ENCODE results near the gene HCN2.

The HCN2 gene

GRCh38 chr19:633068-633785 is 43.5 kb downstream of the HCN2 start, which contains the start of gene POLRMT (continued):
- no peak for TF ChIP-seq ZNF26 (tag by site-specific recombination; IDR thresholded peaks at IDR 0.05)
- TF ChIP-seq ZNF146 (tag by site-specific recombination; IDR thresholded peaks at IDR 0.05) = no peak
- no peak for TF ChIP-seq ZNF792 (tag by site-specific recombination; IDR thresholded peaks at IDR 0.05)
- TF ChIP-seq OVOL3 (tag by site-specific recombination; IDR thresholded peaks at IDR 0.05) = no peak
- no peak for TF ChIP-seq ZNF398 (tag by site-specific recombination; IDR thresholded peaks at IDR 0.05)
- TF ChIP-seq GLIS2 (tag by site-specific recombination; IDR thresholded peaks at IDR 0.05) = no peak
- no peak for TF ChIP-seq ZSCAN18 (tag by site-specific recombination; IDR thresholded peaks at IDR 0.05)
- TF ChIP-seq ZNF184 (tag by site-specific recombination; IDR thresholded peaks at IDR 0.05) = no peak
- TF ChIP-seq ZNF560 (tag by site-specific recombination; IDR thresholded peaks at IDR 0.05; ENCODE audit: borderline replicate concordance) = no peak
- TF ChIP-seq ZBTB11 (tag by site-specific recombination; conservative IDR thresholded peaks at IDR 0.05; ENCODE audit: low read depth) = 0 out of 2 replicates have a peak, but pooled peaks have one; percentile 25
- TF ChIP-seq PATZ1 (tag by site-specific recombination; IDR thresholded peaks at IDR 0.05) = 0 out of 2 replicates have a peak, but pooled peaks have one; percentile 39
- no peak for TF ChIP-seq MZF1 (tag by site-specific recombination; IDR thresholded peaks at IDR 0.05; ENCODE audit: borderline replicate concordance)
- TF ChIP-seq ZNF558 (tag by site-specific recombination; IDR thresholded peaks at IDR 0.05) = no peak
